ENCODE data around the gene TMEM114.

TMEM114 gene

GRCh38 chr16:8547762-8548161, 42.5 kb downstream of the TMEM114 start:
- DNase-seq = no peak

GRCh38 chr16:8544406-8544805, 45.9 kb downstream of the TMEM114 start:
- no peak for DNase-seq

DNA sequence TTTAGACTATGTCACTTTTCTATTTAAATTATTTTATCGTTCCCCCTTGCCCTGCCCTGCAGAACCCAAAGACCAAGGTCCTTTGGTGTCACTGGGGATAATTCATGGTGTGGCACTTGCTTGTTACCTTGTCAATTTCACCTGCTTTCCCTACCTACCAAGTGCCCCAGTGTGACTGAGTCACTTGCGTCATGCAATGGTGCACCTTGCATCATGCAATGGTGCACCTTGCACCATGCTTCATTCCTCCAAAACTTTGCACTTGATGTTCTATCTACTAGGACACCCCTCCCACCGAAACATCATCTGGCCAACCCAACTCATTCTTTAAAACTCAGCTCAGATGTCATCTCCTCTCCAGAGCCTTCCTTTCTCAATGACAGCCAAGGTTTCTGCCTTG, 47.1 kb downstream of the TMEM114 start:
- DNase-seq = no peak

DNA sequence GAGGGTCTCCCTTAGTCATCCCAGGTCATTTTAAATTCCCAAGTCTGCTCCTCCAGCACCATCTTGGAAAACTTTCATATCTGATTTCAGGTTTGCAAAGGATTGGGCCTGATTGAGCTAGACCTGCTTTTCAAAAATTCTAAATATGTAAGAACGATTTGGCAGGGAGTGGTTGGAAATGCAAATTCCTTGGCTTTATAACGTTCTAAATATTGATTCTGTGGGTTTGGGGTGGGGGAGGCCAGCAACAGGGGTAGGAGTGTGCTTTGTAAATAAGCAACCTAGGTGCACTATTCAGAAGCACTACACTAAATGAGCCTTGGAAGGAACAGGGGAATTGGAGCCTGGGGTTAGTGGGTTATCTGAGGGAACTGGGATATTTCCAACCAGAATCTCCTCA, 47.9 kb downstream of the TMEM114 start:
- no peak for DNase-seq

GRCh38 chr16:8541868-8542267, 48.4 kb downstream of the TMEM114 start:
- DNase-seq = no peak

DNA sequence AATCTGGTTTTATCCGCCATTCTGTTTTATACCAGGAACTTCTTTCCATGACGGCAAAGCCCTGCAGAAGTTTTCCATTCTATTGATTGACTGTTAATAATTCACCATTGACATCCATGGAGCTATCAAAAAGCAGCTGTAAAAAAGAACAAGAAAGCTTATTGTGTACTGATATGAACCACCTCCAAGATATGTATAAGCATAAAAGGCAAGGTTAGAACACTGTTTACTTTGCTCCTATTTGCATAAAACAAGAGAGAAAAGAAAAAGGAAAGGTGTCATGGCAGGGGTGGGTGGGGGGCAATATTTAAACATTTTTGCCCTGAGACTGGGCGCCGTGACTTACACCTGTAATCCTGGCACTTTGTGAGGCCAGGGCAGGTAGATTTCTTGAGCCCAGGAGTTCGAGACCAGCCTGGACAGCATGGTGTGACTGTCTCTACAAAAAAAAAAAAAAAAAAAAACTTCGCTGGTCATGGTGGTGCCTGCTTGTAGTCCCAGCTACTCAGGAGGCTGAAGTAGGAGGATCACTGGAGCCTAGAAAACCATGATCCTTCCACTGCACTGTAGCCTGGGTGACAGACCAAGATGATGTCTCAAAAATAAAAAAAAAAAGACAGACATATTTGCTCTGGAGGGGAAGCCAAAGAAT, 52.5 kb downstream of the TMEM114 start:
- DNase-seq = no peak

GRCh38 chr16:8533509-8533908, 56.8 kb downstream of the TMEM114 start:
- DNase-seq = no peak

GRCh38 chr16:8530752-8531384, 59.4 kb downstream of the TMEM114 start:
- DNase-seq = no peak

DNA sequence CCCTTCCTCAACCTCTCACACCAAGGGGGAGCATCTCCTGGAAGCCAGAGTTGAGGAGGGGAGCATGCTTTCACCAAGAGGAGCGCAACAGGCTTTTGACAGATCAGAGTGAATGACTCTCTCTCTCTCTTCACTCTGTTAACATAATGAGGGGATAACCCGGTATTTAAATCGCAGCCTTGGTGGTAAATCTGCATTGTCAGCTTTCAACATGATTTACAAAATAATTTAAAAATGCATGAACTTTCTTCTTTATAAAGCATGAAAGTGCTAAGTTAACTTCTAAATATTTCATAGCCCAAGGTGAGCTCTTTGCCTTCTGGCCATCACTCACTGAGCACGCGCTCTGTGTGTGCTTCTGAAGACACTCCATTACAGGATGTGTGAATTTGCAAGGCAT, 61.8 kb downstream of the TMEM114 start:
- no peak for DNase-seq

DNA sequence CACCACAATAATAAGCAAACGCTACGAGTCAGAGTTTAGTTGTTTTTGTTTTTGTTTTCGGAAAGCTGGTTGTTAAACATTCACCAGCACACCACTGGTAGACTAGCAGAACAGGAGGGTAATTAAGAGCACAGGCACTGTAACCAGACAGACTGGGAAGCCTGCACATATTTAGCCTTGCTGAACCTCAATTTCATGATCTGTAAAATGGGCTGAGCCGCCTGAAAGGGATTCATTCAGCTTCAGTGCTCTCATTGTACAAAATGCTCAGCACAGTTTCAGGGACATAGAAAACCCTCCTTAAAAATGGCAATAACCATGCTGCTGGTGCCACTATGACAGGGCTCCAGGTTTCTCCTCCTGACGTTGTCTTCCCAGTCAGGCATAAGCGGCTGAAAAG, 66.4 kb downstream of the TMEM114 start:
- DNase-seq = no peak

DNA sequence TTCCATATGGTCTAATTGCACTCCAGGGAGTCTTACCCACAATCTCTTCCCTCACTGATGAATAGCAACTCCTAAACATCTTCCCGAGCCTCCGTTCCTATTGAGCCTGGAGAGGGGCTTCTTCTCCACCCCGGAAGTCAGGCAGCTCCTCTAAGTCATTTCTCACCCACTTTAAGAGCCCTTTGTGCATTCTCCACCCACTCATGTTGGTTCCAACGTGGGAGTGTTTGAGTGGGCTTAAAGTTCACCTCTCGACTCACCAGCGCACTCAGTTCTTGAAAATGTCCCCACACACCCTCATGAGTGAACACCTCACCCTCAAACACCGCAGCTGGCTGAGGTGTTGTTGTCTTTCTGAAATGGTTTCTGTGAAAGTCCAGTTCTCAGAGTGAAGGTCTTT, 67.6 kb downstream of the TMEM114 start:
- no peak for DNase-seq

- no peak for DNase-seq
Observed at GRCh38 chr16:8519643-8520042, 70.7 kb downstream of the TMEM114 start.

Measured in activated CD4-positive, alpha-beta T cell treated with anti-CD3 and anti-CD28 coated beads for 1 hour (primary cell).